ENCODE results near the gene TCL1A.

- TF ChIP-seq CTCF (IDR thresholded peaks at IDR 0.05), result no peak
- TF ChIP-seq POLR2A (IDR thresholded peaks at IDR 0.05), result no peak
Measured at GRCh38 chr14:95666450-95666849, 47.5 kb downstream of the TCL1A start.
